MG63 (cell line): ENCODE results near the gene FAM13A. TPM values are rescaled to one million over a fixed set of nuclear protein-coding genes. Genes with fewer than 3 reads are reported as not detected.

Experiments
- DNase-seq: peaks from one replicate; pipeline ENCODE4 v3.0.0-alpha.2; 2020
- H3K27me3 ChIP-seq: fragments of 250-450 bp; sonication (Bioruptor Pico); 2 replicates; pipeline ENCODE4 v1.5.1; 2020; ENCODE audit warnings: mild to moderate bottlenecking, moderate library complexity
- H3K36me3 ChIP-seq: fragments of 250-450 bp; sonication (Bioruptor Pico); 2 replicates; pipeline ENCODE4 v1.5.1; 2020; ENCODE audit warnings: mild to moderate bottlenecking, moderate library complexity
- H3K4me3 ChIP-seq: fragments of 250-450 bp; sonication (Bioruptor Pico); 2 replicates; pipeline ENCODE4 v1.5.1; 2020; ENCODE audit warnings: mild to moderate bottlenecking, moderate library complexity
- H3K9me3 ChIP-seq: fragments of 250-450 bp; sonication (Bioruptor Pico); 2 replicates; pipeline ENCODE4 v1.5.1; 2020; ENCODE audit warnings: mild to moderate bottlenecking, moderate library complexity
- total RNA-seq: library from RNA; depleted of rRNA; stranded (reverse); fragments of >200 nt; shearing (Covaris generic); gene quantifications from 2 replicates; pipeline ENCODE4 v1.2.3, GENCODE V29; 2014; ENCODE audit warnings: low replicate concordance

The FAM13A gene
- total RNA-seq, 1 experiment from 2014 or later: 6.4 TPM

DNA sequence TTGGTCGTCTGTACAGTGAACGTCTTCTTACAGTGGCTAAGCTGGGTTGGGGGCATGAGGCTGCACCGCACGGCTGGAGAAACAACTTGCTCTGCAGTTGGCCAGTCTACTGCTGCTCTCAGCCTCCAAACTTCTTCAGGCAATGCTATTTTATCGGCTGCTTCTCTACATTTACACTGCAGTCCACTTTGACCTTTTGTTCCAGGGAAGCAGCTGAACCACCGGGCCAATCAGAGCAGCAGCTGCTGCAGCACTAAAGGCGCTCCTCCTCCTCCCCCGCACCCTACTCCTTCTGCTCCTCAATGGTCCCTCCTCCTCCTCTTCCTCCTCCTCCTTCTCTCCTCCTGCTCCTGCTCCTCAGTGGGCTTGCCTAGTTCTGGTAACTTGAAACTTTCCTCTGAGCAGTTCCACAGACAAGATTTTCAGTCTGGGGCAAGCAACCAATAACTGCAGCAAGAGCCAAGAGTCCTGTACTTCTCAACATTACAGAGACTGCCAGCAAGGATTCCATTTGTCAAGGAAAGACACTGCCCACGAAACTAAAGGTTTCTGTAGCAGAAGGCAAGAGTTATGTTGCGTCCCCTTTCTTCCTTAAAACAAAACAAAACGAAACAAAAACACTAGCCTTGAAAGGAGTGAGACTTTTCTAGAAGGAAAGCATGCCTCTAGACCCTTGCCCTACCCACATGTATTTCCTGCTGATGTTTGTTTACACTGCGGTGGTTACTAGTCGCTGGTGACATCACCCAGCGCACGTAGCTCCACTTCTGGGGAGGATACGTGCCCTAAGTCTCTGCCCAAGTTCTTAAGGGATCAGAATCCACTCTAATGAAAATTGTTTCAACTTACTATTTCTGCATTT is 233.7 kb downstream of the FAM13A start:
- no peaks in the 10 kb centered on the region for H3K36me3 ChIP-seq
- peak; percentile 82 for DNase-seq
- H3K27me3 ChIP-seq: no peaks in the 10 kb centered on the region
- peak overlapping the region; percentile 52 for H3K4me3 ChIP-seq
- no peaks in the 10 kb centered on the region for H3K9me3 ChIP-seq

GRCh38 chr4:88822034-88822789 is 234.8 kb downstream of the FAM13A start:
- Histone ChIP-seq H3K27me3 (no peaks in the 10 kb centered on the region), H3K4me3 (peak overlapping the region; percentile 52), H3K36me3 (no peaks in the 10 kb centered on the region), H3K9me3 (no peaks in the 10 kb centered on the region)
- DNase-seq: no peak

DNA sequence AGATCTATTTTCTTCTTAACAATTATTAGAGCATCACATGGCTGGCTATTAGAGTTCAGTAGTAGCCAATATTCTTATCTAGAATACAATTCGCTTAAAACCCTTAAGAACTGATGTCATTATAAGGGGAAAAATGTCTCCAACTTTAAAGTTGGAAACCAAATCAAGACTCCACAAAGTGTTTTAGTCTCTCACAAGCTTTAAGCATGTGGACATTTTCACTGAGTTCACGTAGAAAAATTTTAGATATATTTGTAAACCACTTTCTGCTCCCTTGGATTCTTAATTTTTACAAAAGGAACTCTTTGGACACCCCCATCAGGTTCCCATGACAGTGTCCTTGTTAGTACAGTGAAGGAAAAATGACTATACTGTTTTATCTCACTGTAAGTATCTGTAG is 235.5 kb downstream of the FAM13A start:
- no peaks in the 10 kb centered on the region for H3K9me3 ChIP-seq
- H3K36me3 ChIP-seq: no peaks in the 10 kb centered on the region
- H3K4me3 ChIP-seq: no peak overlapping the region
- DNase-seq: no peak
- no peaks in the 10 kb centered on the region for H3K27me3 ChIP-seq

DNA sequence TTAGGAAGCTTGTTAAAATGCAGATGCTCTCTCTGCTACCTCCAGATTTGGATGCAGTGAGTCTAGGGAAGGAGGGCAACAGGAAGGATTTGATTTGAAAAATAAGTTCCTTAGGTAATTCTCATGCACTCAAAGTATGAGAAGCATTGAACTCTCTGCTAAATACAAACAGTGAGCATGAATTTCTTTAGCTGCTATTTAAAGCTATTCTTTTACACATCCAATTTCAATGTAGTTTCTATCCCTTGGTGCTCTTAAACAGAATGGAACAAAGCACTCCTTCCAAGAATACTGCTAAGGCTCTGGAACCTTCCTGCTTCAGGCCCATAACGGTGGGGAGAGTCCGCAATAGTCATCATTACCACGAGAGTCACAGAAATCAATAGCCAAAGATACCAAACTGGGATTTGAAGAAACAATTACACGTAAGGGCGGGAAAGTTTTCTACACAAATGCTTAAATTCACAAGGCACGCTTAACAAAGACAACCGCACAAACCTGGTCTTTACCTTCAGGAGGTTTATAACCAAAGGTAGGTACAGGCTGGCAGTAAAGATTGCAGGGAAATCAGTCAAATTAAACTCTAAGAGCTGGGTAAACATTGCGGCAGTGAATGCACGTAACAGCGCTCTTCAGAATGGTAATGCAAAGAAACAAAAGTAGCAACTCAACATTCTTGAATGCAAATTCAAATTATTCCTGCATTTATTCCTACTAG is 236.1 kb downstream of the FAM13A start:
- Histone ChIP-seq H3K9me3 (no peaks in the 10 kb centered on the region), H3K36me3 (no peaks in the 10 kb centered on the region), H3K4me3 (no peak overlapping the region), H3K27me3 (no peaks in the 10 kb centered on the region)
- no peak for DNase-seq

GRCh38 chr4:88819818-88820697 is 236.9 kb downstream of the FAM13A start:
- no peaks in the 10 kb centered on the region for H3K27me3 ChIP-seq
- no peaks in the 10 kb centered on the region for H3K9me3 ChIP-seq
- no peak for DNase-seq
- H3K4me3 ChIP-seq: no peak overlapping the region
- H3K36me3 ChIP-seq: no peaks in the 10 kb centered on the region

DNA sequence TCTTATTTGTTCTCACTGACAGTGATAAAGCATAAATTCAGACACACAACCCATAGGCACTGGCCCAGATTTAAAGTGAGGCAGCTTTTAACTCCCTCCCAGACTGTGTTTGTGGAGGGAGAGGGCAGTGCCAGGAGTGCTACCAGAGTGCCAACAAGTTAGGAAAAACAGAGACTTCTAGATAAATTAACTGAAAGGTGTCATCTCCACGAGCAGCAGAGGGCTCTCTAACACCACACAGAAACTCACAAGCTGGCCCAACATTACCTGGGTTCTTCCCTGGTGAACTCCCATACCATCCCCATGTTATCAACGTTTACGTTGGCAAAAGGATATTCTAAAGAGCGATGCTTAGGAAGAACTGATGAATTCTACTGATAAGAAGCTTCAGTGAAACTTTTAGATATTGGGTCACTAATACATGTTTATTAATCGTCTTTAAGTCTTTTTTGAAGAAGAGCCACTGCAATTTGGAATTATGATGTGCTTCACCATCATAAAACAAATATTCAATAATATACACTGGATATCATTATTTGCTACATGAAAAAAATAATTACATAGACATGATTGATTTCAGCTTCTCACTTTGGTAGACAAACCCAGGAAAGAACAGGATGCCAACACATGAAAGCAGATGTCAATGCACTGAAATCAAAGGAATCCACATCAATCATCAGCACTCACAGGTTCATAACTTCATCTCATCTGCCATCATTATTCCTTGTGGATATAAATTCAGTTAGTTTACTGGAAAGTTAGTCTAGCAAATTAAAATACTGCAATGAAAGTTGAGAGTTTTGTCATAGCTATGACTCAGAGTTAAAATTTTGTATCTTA is 238.1 kb downstream of the FAM13A start:
- Histone ChIP-seq H3K9me3 (no peaks in the 10 kb centered on the region), H3K27me3 (no peaks in the 10 kb centered on the region), H3K36me3 (no peaks in the 10 kb centered on the region), H3K4me3 (no peak overlapping the region)
- DNase-seq: peak; percentile 23

DNA sequence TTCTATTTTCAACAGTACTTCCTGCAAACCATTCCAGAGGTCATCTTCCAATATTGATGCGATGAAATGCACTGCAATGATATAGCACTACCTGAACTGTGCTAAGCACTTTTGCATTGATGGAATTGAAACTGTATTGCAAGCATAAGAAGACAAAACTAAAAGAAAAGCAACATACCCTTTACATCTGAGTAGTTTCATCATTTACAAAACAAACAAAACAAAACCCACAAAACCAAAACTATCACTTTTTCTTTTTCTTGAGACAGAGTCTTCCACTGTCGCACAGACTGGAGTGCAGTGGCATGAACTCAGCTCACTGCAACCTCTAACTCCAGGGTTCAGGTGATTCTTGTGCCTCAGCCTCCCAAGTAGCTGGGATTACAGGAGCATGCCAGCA is 239.2 kb downstream of the FAM13A start:
- no peaks in the 10 kb centered on the region for H3K36me3 ChIP-seq
- DNase-seq: no peak
- H3K27me3 ChIP-seq: no peaks in the 10 kb centered on the region
- no peaks in the 10 kb centered on the region for H3K9me3 ChIP-seq
- H3K4me3 ChIP-seq: no peak overlapping the region

DNA sequence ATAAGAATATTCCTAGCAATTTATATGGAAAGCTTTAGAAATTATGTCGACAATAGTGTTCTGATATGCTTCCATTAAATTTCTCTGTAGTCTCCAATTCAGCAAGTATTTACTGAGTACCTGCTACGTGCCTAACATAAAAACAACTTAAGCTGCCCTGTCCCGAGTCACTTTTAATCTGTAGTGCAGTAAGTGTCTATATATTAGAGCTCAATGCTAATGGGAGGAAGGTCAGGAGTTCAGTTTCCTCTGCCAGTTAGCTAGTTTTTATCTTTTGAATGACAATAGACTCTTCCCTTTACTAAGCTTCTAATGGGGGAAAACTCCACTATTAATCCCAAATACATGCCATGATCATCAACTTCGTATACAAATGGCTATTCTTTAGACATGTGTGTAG is 240.6 kb downstream of the FAM13A start:
- no peaks in the 10 kb centered on the region for H3K27me3 ChIP-seq
- no peaks in the 10 kb centered on the region for H3K36me3 ChIP-seq
- no peak for DNase-seq
- no peak overlapping the region for H3K4me3 ChIP-seq
- H3K9me3 ChIP-seq: no peaks in the 10 kb centered on the region

GRCh38 chr4:88814043-88814617 is 242.9 kb downstream of the FAM13A start:
- Histone ChIP-seq H3K36me3 (no peaks in the 10 kb centered on the region), H3K4me3 (no peak overlapping the region), H3K9me3 (no peaks in the 10 kb centered on the region), H3K27me3 (no peaks in the 10 kb centered on the region)
- no peak for DNase-seq

DNA sequence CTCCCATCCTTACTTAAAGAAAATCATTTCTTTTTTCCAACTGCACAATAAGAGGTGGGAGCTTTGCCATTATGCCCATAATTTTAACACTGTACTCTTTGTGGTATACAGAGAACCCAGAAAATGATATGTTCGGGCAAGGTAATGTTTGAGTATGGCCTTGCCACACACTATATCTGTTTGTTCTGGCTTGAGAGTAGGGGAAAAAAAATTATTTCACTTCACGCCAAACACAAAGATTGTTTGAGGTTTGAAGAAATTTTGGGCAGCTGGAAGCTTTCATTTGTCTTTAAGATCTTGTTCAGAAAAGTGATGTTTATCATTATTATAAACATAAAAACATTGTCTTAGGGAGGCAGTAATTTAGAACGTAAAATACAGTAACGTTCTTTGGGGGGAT is 244.0 kb downstream of the FAM13A start:
- H3K9me3 ChIP-seq: no peaks in the 10 kb centered on the region
- H3K36me3 ChIP-seq: no peaks in the 10 kb centered on the region
- DNase-seq: no peak
- no peak overlapping the region for H3K4me3 ChIP-seq
- H3K27me3 ChIP-seq: no peaks in the 10 kb centered on the region

DNA sequence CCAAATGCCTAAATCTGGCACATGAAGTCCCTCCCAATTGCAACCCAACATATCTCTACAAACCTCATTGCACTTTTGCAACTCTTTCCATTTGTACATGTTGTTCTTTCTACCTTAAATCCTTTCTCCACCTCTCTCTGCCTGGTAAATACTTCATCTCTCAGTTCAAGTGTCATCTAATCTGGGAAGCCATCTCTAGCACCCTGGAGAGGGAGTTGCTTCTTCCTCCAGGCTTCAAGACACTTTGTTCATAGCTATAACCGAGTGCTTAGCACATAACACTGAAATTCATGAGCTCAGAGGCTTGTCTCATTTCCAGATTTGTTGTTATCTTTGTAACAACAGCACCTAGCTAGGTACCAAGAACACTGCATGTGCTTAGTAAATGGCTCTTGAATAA is 244.6 kb downstream of the FAM13A start:
- Histone ChIP-seq H3K9me3 (no peaks in the 10 kb centered on the region), H3K4me3 (no peak overlapping the region), H3K27me3 (no peaks in the 10 kb centered on the region), H3K36me3 (no peaks in the 10 kb centered on the region)
- no peak for DNase-seq

DNA sequence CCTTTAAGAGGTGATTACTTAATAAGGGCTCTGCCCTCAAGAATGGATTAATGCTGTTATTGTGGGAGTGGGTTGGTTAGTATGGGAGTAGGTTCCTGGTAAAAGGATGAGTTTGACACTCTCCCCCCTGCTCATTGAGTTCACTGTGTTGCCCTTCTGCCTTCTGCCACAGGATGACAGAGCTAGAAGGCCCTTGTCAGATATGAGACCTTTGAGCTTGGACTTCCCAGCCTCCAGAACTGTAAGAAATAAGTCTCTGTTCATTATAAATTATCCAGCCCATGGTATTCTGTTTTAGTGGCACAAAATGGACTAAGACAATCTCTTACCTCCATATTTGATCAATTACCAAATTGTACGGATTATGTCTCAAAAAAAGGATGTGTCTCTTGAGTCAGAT is 245.1 kb downstream of the FAM13A start:
- Histone ChIP-seq H3K9me3 (no peaks in the 10 kb centered on the region), H3K36me3 (no peaks in the 10 kb centered on the region), H3K4me3 (no peak overlapping the region)

GRCh38 chr4:88810325-88810724 is 246.7 kb downstream of the FAM13A start:
- no peaks in the 10 kb centered on the region for H3K27me3 ChIP-seq
- no peaks in the 10 kb centered on the region for H3K9me3 ChIP-seq
- DNase-seq: no peak
- no peaks in the 10 kb centered on the region for H3K36me3 ChIP-seq
- H3K4me3 ChIP-seq: no peak overlapping the region

More for the DNA sequence above, 245.1 kb downstream of the FAM13A start:
- DNase-seq: no peak
- no peaks in the 10 kb centered on the region for H3K27me3 ChIP-seq

- Histone ChIP-seq H3K4me3 (peak overlapping the region; percentile 14; the same call in 1 of the 2 replicates), H3K27me3 (no peaks in the 10 kb centered on the region)
Observed at GRCh38 chr4:88809576-88810219, 247.3 kb downstream of the FAM13A start.

GRCh38 chr4:88809101-88809500 is 247.9 kb downstream of the FAM13A start:
- no peaks in the 10 kb centered on the region for H3K27me3 ChIP-seq

More at GRCh38 chr4:88809576-88810219, 247.3 kb downstream of the FAM13A start:
- peak; percentile 26 for DNase-seq
- Histone ChIP-seq H3K36me3 (no peaks in the 10 kb centered on the region), H3K9me3 (no peaks in the 10 kb centered on the region)

More at GRCh38 chr4:88809101-88809500, 247.9 kb downstream of the FAM13A start:
- Histone ChIP-seq H3K9me3 (no peaks in the 10 kb centered on the region), H3K4me3 (peak overlapping the region; percentile 14; the same call in 1 of the 2 replicates), H3K36me3 (no peaks in the 10 kb centered on the region)
- DNase-seq: no peak
